Hepatocyte (in vitro differentiated cells): ENCODE results near the gene MAGOH.
"Not testable (repeated sequence)": the region's sequence is repeated elsewhere in the genome, so short reads cannot be mapped to it uniquely, and the experiment has no call there.

Source experiments
- CTCF ChIP-seq: fragments of 200-600 bp; sonication (generic); IDR thresholded peaks from 2 replicates; pipeline ENCODE4 v1.5.1; 2016; ENCODE audit warnings: antibody characterized with exemption, mild to moderate bottlenecking; ENCODE audit not compliant: poor library complexity
- EZH2 ChIP-seq: fragments of 200-600 bp; sonication (generic); IDR thresholded peaks from 2 replicates; pipeline ENCODE4 v1.6.1; 2016; ENCODE audit warnings: antibody characterized with exemption, mild to moderate bottlenecking, borderline replicate concordance
- EZH2phosphoT487 ChIP-seq: fragments of 200-600 bp; sonication (generic); IDR thresholded peaks from one replicate; pipeline ENCODE4 v1.6.1; 2018; ENCODE audit warnings: antibody characterized with exemption, mild to moderate bottlenecking, low read depth, moderate library complexity; ENCODE audit not compliant: unreplicated experiment, severe bottlenecking

DNA sequence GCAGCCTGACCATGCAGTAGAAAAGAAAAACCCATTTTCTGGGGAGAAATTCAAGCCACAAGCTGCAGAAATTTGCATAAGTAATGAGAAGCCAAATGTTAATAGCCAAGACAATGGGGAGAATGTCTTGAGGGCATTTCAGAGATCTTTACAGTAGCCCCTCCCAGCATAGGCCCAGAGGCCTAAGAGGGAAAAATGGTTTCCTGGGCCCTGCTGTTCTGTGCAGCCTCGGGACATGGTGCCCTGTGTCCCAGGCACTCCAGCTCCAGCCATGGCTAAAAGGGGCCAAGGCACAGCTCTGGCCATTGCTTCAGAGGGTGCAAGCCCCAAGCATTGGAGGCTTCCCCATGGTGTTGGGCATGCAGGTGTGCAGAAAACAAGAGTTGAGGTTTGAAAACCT, 32.8 kb downstream of the MAGOH start:
- TF ChIP-seq EZH2phosphoT487, CTCF, EZH2: not testable (repeated sequence)
